Bone marrow (tissue), 2 donors: ENCODE results near the gene PLP2.
A peak's percentile ranks its signal among the peaks of the same experiment; 100 is the strongest.
"Not testable (repeated sequence)": the region's sequence is repeated elsewhere in the genome, so short reads cannot be mapped to it uniquely, and the experiment has no call there.

Experiments used
- DNase-seq, 2 donors: peaks; one replicate each; lab custom pipeline; 2025; lab: John Stamatoyannopoulos, UW

PLP2 gene

DNA sequence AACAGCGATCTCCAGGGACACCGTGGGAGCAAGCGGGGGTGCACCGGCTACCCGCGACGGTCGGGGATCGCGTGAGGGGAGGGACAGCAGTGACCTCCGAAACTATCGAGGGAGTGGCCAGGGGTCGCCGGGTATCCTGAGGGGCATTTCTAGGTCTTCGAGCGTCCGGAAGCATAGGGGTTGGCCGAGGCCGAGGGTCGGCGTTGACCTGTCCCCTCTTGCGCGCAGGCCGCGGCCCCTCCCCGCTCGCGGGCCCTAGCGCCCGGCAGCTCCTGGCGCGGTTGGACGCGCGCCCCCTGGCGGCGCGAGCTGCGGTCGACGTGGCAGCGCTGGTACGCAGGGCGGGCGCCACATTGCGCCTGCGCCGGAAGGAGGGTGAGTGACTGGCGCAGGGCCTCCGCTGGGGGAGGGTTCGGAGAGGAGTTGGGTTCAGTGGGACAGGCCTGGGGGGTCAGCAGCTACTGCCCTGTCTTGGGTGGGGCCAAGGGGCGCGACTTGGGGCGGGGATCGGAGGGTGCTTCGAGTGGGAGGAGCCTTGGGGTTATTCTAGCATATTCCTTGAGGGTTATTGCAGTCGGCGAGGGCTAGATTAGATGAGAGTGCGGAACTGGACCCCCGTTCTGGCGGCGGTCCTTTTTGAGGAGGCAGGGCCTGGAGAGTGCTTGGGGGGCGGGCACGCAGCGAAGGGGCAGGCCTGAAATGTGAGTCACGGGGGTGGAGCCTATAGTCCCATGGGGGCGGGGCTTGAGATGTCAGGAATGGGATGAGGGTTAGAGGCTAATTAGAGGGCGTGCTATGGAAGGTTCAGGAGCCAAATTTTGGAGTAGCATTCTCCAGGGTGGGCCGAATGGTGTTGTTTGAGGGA, 7.9 kb upstream of the PLP2 start:
- peak; percentile 36 to 69 for DNase-seq

DNA sequence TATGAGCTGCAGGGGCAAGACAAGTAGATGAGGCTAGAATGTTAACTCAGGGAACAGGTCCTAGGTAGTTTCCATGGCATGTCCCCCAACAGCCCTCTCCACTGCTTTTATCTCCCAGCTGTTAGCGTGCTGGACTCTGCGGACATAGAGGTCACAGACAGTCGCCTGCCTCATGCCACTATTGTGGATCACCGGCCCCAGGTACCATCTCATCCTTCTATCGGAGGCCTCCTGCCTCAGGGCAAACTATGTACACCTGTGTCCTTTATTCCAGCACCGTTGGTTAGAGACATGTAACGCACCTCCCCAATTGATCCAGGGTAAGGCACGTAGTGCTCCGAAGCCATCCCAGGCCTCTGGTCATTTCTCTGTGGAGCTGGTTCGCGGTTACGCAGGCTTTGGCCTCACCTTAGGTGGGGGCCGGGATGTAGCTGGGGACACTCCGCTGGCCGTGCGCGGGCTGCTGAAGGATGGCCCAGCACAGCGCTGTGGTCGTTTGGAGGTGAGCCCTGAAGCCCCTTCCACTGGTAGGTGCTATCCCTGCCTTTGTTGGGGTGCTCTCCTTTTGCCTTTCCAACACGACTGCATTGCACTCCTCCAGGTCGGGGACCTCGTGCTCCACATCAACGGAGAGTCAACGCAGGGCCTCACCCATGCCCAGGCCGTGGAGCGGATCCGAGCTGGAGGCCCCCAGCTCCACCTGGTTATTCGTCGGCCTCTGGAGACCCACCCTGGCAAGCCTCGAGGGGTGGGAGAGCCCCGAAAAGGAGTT, 6.9 kb upstream of the PLP2 start:
- DNase-seq = no peak

DNA sequence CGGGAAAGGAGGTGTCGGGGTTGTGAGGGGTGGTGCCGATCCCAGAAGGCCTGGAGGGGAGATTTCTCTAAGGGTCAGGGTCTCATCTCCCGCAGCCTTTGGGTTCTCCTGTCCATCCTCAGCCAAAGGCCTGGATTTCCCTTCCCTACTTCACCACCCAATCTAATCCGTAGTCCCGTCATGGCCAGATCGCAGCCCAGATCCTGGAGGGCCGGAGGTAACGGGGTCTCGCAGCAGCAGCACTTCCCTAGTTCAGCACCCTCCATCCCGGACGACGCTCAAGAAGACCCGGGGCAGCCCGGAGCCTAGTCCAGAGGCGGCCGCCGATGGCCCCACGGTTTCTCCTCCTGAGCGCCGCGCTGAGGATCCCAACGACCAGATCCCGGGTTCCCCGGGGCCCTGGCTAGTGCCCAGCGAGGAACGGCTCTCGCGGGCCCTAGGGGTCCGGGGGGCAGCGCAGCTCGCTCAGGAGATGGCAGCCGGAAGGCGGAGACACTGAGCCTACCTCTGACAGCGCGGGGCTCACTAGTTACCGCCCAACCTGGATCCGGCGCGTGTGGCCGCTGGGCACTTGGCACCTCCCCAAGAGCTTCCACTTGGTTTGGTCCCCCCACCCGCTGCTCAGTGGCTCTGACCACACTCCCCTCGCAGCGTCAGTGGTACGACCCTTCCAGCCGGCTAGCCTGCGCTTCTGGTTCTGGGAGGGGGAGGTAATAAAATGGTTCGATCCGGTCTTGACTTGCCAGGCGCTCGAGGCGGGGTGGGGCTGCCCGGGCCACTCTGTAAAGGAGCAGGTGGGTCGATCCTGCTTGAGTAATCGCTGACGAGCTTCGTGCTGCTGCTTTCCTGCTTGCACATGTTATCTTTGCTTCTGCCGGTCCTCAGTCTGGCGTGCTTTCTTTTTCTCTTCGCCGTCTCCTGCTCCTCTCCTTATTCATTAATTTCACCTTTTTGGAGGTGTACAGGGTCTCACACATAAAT, 5.5 kb upstream of the PLP2 start:
- peak; percentile 40 to 61 for DNase-seq

DNA sequence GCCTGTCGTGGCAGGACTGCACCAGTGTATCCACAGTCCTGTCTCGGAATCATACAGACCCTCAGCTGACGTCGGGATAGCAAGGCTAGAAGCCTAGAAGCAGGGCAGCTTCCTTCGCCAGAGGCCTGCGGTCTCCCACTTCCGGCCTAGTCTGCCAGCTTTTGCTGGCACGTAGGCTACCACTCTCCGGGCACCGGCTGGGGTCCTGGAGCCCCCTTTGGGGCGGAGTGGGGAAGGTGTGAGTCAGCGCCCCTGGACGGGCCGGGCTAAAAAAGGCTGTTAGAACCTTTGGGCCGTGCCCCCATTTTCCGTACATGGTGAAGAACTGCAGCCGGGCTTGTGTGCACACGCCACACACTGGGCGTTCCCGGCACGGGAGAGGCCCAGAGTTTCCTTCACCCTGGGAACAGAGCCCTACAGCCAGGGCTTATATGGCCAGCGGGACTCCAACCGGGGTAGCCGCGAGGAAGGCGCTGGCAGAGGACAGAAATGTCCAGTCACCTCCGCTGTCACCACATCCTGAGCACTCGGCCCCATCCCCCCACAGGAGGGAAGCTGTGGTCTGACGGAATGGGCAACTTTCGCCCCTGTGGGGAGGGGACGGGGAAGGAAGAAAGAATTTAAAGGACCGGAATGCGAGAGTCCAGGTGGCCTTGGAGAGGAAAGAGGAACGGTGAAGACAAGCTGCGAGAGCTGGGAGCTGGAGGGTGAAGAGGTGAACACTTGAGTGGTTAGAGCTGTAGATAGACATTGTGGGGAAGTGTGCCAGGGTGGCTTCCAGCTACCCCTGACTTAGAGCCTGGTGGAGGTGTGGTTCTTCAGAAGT, 4.6 kb upstream of the PLP2 start:
- DNase-seq = peak; percentile 40 to 76

DNA sequence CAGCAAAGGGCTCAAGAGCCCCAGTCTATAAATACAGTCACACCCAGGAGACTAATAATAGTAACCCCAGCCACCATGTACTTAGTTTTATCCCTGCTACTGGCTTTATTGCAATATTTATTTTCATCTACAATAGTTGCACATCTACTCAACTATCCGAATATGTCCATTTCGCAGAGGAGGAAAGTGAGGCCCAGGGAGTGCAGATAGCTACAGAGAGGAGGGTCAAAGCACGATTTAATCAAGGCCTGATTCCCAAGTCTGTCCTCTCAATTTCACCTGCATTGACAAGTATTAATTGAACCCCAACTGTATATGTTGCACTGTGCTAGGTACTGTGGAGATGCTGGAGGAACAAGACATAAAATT, 4.0 kb upstream of the PLP2 start:
- no peak for DNase-seq

DNA sequence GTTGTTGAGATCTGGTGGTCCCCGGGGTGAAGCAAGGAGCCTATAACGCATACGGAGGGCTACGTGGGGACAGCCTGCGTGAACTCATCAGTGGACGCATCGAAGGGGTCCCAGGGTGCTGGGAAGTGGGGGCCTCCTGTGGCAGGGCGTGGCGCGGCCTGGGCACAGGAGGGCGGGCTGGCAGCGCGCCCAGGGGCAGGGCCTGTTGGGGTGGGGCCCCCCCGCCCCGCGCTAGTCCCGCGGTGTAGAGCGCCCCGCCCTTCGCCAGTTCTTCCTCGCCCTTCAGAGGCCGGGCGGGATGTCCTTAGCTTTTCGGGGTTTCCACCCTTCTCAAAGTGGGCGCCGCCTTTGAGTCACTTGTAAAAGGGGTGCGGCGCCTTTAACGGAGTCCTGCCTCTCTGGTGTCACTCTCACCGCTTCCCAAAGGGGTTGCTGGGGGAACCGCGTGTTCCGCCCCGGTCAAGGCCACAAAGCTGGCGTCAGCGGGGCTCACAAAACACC, 632 bp downstream of the PLP2 start:
- DNase-seq = peak; percentile 15 to 41

DNA sequence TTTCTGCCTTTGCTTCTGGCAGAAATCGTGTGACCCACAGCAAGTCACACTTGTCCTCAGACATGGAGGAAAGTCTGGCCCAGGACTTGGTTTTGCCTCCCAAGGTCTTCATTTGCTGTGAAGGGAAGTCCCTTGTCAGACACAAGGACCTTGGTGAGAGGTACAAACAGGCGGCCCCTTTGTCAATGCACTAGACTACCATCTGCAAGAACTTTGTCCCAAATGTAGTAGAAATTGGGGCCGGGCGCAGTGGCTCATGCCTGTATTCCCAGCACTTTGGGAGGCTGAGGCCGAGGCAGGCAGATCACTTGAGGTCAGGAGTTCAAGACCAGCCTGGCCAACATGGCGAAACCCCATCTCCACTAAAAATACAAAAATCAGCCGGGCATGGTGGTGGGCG, 1.8 kb downstream of the PLP2 start:
- DNase-seq = not testable (repeated sequence)

DNA sequence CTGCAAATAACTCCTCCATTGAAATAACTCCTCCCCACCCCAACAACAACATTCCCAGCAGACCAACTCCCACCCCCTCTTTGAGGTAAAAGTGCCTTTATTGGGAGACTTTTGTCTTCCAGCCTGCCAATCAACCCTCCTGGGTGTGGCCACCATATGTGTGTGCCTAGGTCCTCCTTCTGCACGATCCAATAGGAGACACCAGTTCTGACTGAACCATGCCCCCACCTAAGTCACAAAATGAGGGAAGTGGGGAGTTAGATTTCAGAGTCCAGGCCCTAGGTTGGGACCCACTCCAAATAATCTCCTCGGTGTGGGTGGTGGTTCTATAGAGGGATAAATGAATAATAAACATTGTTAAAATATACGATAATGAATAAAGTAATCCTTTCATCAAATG, 3.0 kb downstream of the PLP2 start:
- DNase-seq = no peak

DNA sequence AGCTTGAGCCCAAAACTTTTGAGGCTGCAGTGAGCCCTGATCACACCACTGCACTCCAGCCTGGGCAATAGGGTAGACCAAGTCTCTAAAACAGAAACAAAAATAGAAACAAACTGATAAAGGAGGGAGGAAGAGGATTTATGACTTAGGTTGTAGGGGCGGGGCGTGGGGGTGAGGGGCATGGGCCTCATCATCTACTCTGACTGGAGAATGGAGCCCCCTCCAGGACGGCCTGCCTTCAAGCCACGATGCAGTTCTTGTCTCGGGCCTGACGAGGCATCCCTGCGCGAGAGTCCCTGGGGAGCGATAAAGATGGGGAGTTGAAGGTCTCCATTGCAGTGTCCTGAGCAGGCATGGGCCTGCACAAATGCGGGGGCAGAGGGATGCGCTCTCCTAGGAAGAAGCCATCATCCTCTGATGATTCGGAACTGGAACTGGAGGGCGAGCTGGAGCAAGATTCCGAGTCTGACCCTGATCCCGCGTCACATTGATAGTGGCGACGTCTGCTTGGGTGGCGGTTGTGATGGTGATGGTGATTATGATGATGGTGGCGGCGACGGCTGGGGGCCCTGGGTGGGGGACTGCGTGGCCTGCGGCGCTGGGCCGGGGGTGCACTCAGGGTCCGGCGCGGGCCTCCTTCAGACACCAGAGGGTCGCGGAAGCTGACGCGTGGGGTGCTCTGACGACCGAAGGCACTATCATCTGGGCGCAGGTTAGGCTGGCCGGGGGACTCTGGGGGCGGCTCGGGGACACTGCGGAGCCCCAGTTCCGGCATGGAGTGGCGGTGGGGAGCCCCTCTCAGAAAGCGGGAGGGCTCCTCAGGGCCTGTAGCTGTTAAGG, 4.0 kb downstream of the PLP2 start:
- DNase-seq = no peak

DNA sequence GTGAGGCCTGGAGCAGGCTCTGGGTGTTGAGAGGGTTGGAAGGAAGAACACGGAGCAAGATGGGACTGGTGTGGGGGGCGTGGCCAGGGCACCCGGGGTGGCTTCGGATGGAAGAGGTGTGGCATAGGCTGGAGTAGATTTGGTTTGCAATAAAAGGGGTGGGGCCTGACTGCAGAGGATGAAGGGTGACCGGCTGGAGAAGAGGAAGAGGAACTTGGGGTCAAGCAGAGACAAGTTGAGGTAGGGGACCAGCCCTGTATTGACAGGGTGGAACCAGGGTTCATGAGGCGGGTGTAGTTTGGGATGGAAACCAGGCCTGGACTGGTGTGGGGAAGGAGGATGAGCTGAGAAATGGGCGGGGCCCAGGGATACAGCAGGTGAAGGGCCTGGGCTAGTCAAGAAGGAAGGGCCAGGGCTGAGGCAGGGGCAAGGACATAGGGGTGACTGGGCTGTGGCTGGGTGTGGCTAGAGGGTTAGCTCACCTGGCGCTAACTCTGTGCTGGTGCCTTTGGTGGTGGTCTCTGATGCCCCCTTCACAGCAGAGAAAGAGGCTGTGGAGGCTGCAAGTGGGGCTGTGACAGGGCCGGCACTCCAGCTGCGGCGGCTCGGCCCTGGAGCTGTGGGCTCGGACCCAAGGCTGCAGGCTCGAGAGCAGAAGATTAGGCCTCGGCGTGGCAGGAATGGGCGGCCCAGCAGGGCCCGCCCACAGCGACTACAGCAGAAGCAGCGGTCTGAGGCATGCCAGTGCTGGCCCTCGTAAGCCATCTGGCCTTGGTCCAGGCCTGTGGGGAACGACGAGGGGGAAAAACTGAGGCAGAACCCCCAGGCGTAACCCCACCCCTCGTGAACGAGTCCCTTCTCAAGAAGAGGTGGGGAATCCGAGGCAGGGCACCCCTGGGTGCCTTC, 5.0 kb downstream of the PLP2 start:
- peak in 1 of 2 donors; percentile 2 for DNase-seq

DNA sequence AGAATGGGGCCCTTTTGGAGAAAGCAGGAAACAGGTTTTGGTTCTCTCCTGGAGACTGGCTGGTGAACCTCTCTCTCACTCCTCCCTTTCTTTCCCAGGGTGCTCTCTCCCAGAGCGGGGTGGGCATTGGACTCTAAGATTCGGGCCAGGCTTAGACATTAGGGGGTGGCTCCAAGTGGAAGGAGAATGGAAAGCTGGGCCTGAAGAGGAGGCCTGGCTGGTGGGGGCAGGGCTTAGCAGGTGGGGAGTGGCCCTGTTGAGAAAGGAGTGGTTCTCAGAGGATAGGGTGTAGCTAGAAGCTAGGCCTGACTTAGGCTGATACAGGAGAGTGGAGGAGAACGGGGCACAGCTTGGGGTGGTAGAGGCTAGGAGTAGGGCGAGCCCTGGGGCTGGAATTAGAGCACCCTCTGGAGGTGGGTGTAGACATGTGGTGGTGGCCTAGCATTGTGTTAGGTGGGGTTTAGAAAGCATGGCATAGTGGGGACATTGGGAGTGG, 5.7 kb downstream of the PLP2 start:
- DNase-seq = peak in 1 of 2 donors; percentile 25

DNA sequence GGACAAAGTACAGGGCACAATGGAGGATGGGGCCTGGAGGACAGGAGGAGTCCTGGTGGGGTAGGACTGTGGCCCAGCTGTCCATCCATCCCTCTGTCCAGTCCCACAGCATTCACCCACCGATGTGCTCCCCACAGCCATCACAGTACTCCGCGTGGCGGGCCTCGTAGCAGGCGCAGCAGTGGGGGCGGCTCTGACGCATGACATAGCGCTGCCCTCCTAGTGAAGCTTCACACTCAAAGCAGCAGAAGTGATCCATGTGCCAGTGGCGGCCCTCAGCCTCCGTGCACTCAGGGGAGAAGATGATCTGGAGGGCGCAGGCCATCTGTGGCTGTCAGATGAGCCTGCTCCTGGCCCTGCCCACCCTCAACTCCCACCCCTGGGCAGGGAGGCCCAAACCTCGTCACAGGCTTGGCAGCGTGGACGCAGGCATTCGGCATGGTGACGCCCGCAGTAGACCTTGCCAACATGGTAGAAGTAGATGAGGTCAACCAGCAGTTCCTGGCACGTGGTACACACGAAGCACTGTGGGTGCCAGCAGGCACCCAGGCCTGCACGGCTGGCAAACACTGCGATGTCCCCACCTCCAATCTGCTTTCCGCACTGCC, 6.3 kb downstream of the PLP2 start:
- DNase-seq = no peak

DNA sequence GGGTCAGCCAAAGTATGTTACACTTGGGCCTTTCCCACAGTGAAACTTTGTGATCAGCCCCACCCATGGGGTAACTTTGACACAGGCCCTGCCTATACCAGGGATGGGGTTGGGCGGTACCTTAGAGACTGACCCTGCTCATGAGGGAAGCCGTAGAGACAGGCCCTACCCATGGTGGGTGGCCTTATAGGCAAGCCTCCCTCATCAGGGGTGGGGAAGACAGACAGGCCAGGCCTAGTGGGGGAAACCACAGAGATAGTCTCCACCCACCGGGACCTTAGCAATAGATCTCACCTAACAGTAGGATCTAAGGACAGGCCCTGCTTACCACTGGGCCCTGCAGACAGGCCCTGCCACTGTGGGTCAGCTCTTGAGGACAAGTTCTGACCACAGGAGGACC, 6.8 kb downstream of the PLP2 start:
- no peak for DNase-seq

DNA sequence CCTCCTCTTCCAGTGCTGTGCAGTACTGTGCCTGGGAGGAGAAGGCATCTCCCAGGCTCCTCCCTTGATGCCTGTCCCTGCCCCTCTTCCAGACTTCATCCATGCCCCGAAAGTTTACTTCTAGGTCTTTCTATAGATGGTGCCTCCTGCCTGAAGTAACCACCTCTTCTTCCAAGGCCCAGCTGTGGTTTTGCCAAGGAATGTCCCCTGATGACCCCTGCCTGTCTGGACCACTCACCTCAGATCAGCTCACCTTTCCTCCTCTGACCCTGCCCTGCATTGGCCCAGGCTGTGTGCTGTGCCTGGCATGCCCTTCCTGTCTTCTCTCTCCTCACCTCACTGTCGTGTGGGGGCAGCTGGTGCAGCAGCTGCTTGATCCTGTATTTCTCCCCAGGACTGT, 7.7 kb downstream of the PLP2 start:
- no peak for DNase-seq

DNA sequence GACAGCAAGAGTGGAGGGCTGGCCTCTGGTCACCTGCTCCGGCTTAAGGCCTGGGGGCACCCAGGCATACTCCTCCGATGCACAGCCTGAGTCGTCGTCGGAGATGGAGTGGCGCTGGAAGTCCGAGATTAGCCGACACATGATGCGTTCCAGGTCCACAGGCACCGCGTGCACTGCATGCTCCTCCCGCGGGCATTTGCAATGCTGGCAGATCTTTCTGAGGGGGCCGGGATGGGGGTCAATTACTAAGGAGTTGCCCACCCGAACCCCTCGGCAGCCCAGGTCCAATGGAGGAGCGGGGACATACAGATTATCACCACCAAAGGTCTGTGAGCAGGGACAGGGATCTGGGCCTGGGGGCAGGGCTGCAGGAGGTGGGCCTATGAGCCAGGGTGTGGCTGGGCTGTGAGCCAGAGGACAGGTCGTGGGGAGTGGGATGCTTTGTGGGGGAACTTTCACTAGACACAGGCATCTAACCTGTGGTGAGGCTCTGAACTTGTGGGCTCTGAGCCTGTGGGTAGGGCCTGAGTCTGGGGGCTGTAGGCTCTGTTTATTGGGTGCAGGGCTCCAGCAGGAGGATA, 12.1 kb downstream of the PLP2 start:
- DNase-seq = no peak

DNA sequence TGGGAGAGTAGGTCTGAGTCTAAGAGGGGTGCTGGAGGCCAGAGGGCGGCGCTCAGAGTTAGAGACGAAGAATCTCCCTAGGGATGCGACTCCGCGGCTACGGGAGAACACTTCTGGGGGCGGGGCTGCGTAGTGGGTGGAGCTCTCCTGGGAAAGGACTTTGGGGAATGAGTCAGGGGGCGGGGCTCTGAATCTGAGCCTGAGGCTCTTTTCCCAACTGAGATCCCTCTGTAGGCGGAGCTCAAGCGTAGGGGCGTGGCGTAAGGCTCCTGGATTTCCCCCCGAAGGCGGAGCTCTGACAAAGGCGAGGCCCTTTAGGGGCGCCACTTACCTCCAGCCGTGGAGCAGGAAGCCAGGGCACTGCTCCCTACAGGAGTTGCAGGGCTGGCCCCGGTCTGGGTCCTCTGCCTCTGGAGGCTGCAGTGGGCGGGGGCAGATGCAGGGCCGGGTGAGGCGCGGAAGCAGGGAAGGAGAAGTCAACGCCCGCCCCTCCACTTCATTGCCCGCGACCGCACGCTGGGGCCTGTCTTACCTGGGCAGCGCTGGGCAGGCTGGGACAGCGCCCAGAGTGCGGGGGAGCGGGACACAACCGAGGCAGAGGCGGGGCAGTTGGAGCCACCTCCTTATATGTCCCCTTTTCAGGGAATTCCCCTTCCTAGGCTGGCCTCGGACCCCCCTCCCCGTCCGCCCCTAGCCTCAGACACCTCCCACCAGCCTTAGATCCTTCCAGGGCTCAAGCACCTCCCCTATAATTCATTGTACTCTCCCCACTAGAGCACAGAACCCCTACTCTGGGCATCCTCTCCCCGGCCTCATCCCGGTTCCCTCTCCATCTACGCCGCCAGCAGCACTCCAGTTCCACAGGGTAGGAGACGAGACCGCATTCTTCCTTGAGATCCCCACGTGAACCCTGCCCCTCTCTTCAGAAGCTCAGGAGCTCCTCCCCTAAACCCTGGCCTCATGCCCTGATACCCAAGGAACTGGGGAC, 12.9 kb downstream of the PLP2 start:
- DNase-seq = peak in 1 of 2 donors; percentile 25
